B cell (primary cell): ENCODE measurements around the gene AOC2. TPM values are rescaled to one million over a fixed set of nuclear protein-coding genes. Genes with fewer than 3 reads are reported as not detected.

Experiments used
- ATAC-seq: fragments of 200-7000 bp; cut with Tn5 transposase; one replicate; pipeline ENCODE4 v1.10.0; 2021; ENCODE audit warnings: low read depth, mild to moderate bottlenecking, moderate number of reproducible peaks, moderate library complexity
- CTCF ChIA-PET: fragments of 350-600 bp; sonication (Branson Sonifier 250); formaldehyde crosslinking; loops from one replicate; lab custom pipeline; 2021; ENCODE audit warnings: antibody characterized with exemption, inconsistent platforms; lab: Charles Lee
- POLR2A ChIA-PET: fragments of 350-600 bp; sonication (Branson Sonifier 250); formaldehyde crosslinking; loops from one replicate; lab custom pipeline; 2021; ENCODE audit warnings: antibody characterized with exemption; lab: Charles Lee
- DNase-seq: peaks from one replicate; pipeline ENCODE4 v3.0.0; 2013
- H2AFZ ChIP-seq: 2 replicates; pipeline ENCODE4 v1.6.1; 2012; ENCODE audit warnings: mild to moderate bottlenecking, low read depth, low read length; ENCODE audit not compliant: insufficient read depth, poor library complexity, severe bottlenecking
- H3K27ac ChIP-seq, 2 donors: 1 replicate in 1 of 2; 2 replicates in 1 of 2; pipeline ENCODE4 v1.5.1; 2012 to 2013; ENCODE audit warnings: low read length in 2 of 2, mild to moderate bottlenecking in 2 of 2, moderate library complexity in 1 of 2
- H3K27me3 ChIP-seq, 4 experiments: fragments of 200-600 bp in 1 of 4; sonication (generic) in 1 of 4; replicated peaks in 1 of 4; 1 replicate in 2 of 4; 2 replicates in 2 of 4; pipeline versions ENCODE4 v1.6.1 to v1.7.0; 2013 to 2016; ENCODE audit warnings: low read length in 3 of 4, mild to moderate bottlenecking in 2 of 4, mixed read lengths in 1 of 4, moderate library complexity in 1 of 4; ENCODE audit not compliant: insufficient read depth in 4 of 4, control insufficient read depth in 3 of 4; ENCODE audit errors: control extremely low read depth in 1 of 4
- H3K36me3 ChIP-seq, 2 experiments: replicated peaks in 1 of 2; 1 replicate in 1 of 2; 2 replicates in 1 of 2; pipeline versions ENCODE4 v1.6.1 to v1.7.1; 2013; ENCODE audit warnings: low read length in 1 of 2; ENCODE audit not compliant: insufficient read depth in 2 of 2, control insufficient read depth in 1 of 2; ENCODE audit errors: control extremely low read depth in 1 of 2, extremely low read depth in 1 of 2
- H3K4me1 ChIP-seq, 2 donors: fragments of 200-600 bp in 1 of 2; sonication (generic) in 1 of 2; 1 replicate in 1 of 2; 2 replicates in 1 of 2; pipeline versions ENCODE4 v1.5.1 to v1.6.1; 2013 to 2017; ENCODE audit warnings: low read length in 2 of 2; ENCODE audit not compliant: control insufficient read depth in 2 of 2, insufficient read depth in 2 of 2
- H3K4me2 ChIP-seq: replicated peaks from 2 replicates; pipeline ENCODE3; 2012; ENCODE audit warnings: mild to moderate bottlenecking, low read depth, low read length; ENCODE audit not compliant: poor library complexity, severe bottlenecking
- H3K4me3 ChIP-seq, 5 experiments: fragments of 200-600 bp in 1 of 5; sonication (generic) in 1 of 5; 1 replicate in 3 of 5; 2 replicates in 2 of 5; pipeline versions ENCODE4 v1.5.1 to v1.7.0; 2011 to 2016; ENCODE audit warnings: low read length in 4 of 5, mild to moderate bottlenecking in 4 of 5, low read depth in 2 of 5, control low read depth in 1 of 5, moderate library complexity in 1 of 5; ENCODE audit not compliant: insufficient read depth in 1 of 5; ENCODE audit errors: control extremely low read depth in 1 of 5, extremely low read depth in 1 of 5
- H3K79me2 ChIP-seq: fragments of 200-600 bp; sonication (generic); one replicate; pipeline ENCODE4 v1.6.0; 2016; ENCODE audit warnings: low read length; ENCODE audit not compliant: control insufficient read depth, insufficient read depth
- H3K9ac ChIP-seq: fragments of 200-600 bp; sonication (generic); 2 replicates; pipeline ENCODE4 v1.6.1; 2017; ENCODE audit warnings: mild to moderate bottlenecking, low read length, moderate library complexity
- H3K9me3 ChIP-seq, 3 donors: one replicate each; pipeline versions ENCODE4 v1.6.1 to v1.7.1; 2013; ENCODE audit warnings: low read length in 2 of 3; ENCODE audit not compliant: control insufficient read depth in 2 of 3, insufficient read depth in 1 of 3; ENCODE audit errors: control extremely low read depth in 1 of 3
- H4K20me1 ChIP-seq: 2 replicates; pipeline ENCODE4 v1.6.0; 2012; ENCODE audit warnings: mild to moderate bottlenecking, low read length; ENCODE audit not compliant: insufficient read depth, control insufficient read depth, poor library complexity, severe bottlenecking
- H3K27ac Mint-ChIP-seq: one replicate; pipeline ENCODE4 v1.8.0; 2021; ENCODE audit warnings: mixed read lengths
- H3K27me3 Mint-ChIP-seq: one replicate; pipeline ENCODE4 v1.8.0; 2021; ENCODE audit warnings: mixed read lengths
- H3K4me1 Mint-ChIP-seq: one replicate; pipeline ENCODE4 v1.8.0; 2021; ENCODE audit warnings: mixed read lengths
- H3K4me3 Mint-ChIP-seq: one replicate; pipeline ENCODE4 v1.8.0; 2021; ENCODE audit warnings: mixed read lengths
- H3K9me3 Mint-ChIP-seq: one replicate; pipeline ENCODE4 v1.8.0; 2022; ENCODE audit warnings: mixed read lengths; ENCODE audit not compliant: insufficient read depth
- CTCF ChIP-seq: fragments of 200-600 bp; IDR thresholded peaks from one replicate; pipeline ENCODE4 v1.8.0; 2022; ENCODE audit warnings: antibody characterized with exemption, mild to moderate bottlenecking
- EZH2 ChIP-seq: IDR thresholded peaks from 2 replicates; pipeline ENCODE4 v1.6.1; 2012; ENCODE audit warnings: borderline replicate concordance, low read depth, mild to moderate bottlenecking, moderate library complexity, low read length; ENCODE audit not compliant: insufficient read depth, poor library complexity, severe bottlenecking
- WGBS: methylation state at CpG from one replicate; pipeline ENCODE4 v1.1.5; 2013; ENCODE audit warnings: missing lambda C conversion rate; ENCODE audit not compliant: insufficient coverage; 5-methylcytosine and 5-hydroxymethylcytosine counted together
- intact Hi-C: fragments of 100-400 bp; cut with micrococcal nuclease; formaldehyde crosslinking; loops from one replicate; pipeline ENCODE4 v1.10.0; 2022
- polyA plus RNA-seq: library from polyadenylated mRNA; depleted of rRNA; stranded (reverse); fragments of >200 nt; gene quantifications from 2 replicates; pipeline ENCODE4 v1.2.3, GENCODE V29; 2012
- total RNA-seq, 2 donors: library from RNA; stranded (reverse); fragments of 120-200 nt in 1 of 2; gene quantifications; 1 replicate in 1 of 2; 2 replicates in 1 of 2; pipeline versions ENCODE4 v1.2.3 to v1.2.4, GENCODE V29; 2013 to 2022

Gene AOC2
- total and polyA plus RNA-seq, 2 donors (not counting 1 experiment from before 2014, with no cell fraction given): 1.9 to 3.8 TPM

GRCh38 chr17:42832934-42833766 lies 11.2 kb upstream of the AOC2 start, which contains the start of gene PSME3:
TSS of gene PSME3 (plus strand) at chr17:42833397. CDS start at chr17:42833632, 235 bp downstream.
- H3K27ac Mint-ChIP-seq: peak within 1 kb of the TSS; percentile 98
- H3K4me3 Mint-ChIP-seq: peak within 1 kb of the TSS; percentile 98
- H3K27me3 ChIP-seq: no peaks in the 10 kb centered on the region
- peaks cover 46% of the 10 kb centered on the region for H3K79me2 ChIP-seq
- no peaks in the 10 kb centered on the region for H3K27me3 Mint-ChIP-seq
- DNase-seq (peak; percentile 95), ATAC-seq (peak; percentile 93)
- H3K4me1 Mint-ChIP-seq: peaks cover 24% of the 10 kb centered on the region
- TF ChIP-seq EZH2 (no peak), CTCF (no peak)
- H3K4me2 ChIP-seq: peak within 1 kb of the TSS; percentile 91
- peaks cover 9 to 28% of the 10 kb centered on the region in 2 experiments for H3K36me3 ChIP-seq
- H3K4me1 ChIP-seq: peaks cover 12 to 20% of the 10 kb centered on the region in 2 donors
- CTCF ChIA-PET: interaction anchor here (0.9 to 2.4 kb wide), 7 partner anchors 9 to 254 kb away, joined by 3 to 28 read pairs (median 6); partner anchors contain the start of genes AOC2, BECN1 and RPL27
- peak within 1 kb of the TSS; percentile 88 to 99 (median 92) for H3K4me3 ChIP-seq
- H3K27ac ChIP-seq: peak within 1 kb of the TSS; percentile 84 to 94
- H4K20me1 ChIP-seq: no peaks in the 10 kb centered on the region
- no peaks in the 10 kb centered on the region for H3K9me3 ChIP-seq
- POLR2A ChIA-PET: interaction anchor here (0.5 to 1.8 kb wide), 7 partner anchors 9 to 566 kb away, joined by 3 to 16 read pairs (median 3); partner anchors contain the start of genes BECN1, PSMC3IP and RPL27
- WGBS: under 1% methylated on average over 71 of the region's 71 CpGs
- intact Hi-C loops: loop anchor here (1.0 kb wide), 3 partner anchors 9 to 165 kb away; partner anchors contain the start of genes BECN1, PTGES3L, RPL27 and RUNDC1
- H2AFZ ChIP-seq: peak within 1 kb of the TSS; percentile 98
- H3K9me3 Mint-ChIP-seq: no peaks in the 10 kb centered on the region
- peak within 1 kb of the TSS; percentile 93 for H3K9ac ChIP-seq
